IPS-11a (cell line): ENCODE data around the gene HRAS.

ENCODE experiments used
- H3K4me3 ChIP-seq: one replicate; pipeline ENCODE4 v1.5.1; 2013; ENCODE audit warnings: low read depth, low read length, control low read depth

Gene HRAS

DNA sequence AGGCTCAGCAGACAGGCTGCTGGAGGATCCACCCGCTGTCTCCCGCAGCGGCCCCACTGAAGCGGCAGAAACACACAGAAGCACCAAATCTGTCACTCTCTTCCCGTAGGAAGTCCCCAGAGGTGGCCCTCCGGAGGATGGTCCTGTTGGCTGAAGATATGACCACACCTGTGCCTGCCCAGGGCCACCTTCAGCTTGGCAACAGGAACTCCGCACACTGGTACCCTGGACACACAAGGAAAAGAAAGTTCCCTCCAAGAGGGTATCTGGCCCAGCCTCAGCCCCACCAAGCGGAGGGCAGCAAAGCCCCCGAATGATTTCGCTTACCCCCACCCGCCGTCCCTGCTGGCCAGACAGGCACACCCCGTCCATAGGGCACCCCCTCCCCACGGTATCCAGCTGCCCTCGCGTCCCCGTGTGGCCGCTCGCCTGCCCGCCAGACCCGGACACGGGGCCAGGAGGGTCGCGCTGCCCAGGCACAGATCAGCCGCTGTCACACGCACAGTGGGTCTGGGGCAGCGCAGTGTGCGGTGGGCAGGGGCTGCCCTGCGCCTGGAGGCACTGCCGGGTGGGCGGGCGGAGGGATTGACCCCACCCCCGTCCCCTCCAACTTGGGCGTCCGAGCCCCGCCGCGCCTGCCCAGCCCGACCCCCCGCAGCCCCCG, 32.4 kb upstream of the HRAS start:
- H3K4me3 ChIP-seq = peak overlapping the region; percentile 45

DNA sequence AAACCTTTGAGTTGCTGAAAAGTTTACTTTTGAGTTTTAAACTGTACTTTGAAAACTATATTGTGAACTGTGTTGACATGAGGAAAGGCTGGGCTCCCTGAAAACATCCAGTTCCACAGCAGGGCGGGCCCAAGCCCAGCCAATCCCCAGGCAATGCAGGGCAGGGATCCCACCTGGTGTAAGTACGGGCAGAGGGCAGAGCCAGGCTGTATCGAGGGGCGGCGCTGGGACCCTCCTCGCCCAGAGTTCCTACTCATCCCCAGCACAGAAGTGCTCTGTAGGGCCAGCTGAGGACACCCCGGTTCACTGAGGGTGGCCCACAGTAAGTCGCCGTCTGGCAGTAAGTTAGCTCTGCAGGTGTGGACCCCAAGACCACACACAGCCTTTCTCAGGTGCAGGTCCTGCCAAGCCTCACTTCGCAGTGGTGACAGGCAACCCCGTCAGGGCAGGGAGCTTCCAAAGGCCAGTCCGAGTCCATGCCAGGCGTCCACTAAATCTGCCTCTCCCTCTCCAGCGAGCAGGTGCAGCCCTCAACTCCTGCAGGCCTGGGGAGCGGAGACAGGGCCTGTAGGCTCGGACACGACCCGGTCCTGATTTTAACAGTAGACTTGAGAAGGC, 31.7 kb upstream of the HRAS start:
- no peak overlapping the region for H3K4me3 ChIP-seq

DNA sequence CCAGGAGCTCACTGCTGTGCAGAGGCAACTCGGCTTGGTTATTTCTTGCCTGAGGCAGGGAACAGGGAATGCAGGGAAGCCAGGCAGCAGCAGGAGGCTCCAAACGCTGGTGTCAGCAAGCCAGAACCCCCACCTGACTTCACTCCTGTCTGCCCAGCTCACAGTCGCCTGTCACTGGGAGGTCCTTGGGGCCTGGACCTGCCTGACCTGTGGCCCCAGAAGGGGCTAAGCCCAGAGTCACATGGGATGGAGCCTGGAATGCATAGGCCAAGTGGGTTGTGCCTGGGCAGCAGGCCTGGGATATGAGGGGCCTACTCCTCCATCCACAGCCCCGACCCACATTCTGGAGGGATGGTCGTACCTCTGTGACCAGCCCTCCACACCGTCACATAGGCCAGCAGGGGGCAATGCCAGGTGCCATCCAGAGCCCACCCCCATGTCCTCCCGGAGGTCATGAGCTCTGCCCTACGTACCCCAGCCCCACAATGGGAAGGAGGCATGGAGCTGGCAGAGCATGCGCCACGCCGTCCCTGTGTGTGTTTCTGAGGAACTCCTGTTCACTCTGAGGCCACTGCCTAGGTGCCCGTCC, 30.6 kb upstream of the HRAS start:
- no peak overlapping the region for H3K4me3 ChIP-seq

DNA sequence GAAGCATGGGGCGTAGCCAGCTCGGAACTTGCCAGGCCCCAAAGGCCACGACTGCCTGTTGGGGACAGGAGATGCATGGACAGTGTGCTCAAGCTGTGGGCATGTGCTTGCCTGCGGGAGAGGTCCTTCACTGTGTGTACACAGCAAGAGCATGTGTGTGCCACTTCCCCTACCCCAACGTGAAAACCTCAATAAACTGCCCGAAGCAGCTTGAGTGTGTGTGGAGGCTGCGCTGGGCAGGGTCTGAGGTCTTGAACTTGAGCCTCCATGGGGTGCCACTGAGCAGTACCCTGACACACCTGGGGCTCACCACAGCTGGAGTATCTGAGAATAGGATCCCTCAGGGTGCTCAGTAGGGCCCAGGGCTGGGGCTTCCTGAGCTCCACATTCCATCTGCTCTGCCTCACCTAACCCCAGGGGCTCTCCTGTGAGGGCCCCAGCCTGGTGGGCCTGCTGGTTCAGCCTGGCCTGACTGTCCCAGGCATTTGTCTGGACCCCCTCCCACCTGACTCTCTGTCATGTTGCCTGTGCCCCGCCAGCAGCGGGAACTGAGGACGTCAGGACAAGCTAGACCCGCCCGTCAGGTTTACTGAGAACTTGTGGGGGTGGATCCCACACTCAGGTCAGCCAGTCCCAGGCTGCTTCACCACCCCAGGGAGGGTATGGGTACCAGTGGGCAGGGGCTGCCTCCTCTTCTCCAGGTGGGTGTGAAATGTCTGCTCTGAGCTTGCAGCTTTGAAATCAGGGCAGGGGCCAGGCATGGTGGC, 28.6 kb upstream of the HRAS start:
- H3K4me3 ChIP-seq = no peak overlapping the region

DNA sequence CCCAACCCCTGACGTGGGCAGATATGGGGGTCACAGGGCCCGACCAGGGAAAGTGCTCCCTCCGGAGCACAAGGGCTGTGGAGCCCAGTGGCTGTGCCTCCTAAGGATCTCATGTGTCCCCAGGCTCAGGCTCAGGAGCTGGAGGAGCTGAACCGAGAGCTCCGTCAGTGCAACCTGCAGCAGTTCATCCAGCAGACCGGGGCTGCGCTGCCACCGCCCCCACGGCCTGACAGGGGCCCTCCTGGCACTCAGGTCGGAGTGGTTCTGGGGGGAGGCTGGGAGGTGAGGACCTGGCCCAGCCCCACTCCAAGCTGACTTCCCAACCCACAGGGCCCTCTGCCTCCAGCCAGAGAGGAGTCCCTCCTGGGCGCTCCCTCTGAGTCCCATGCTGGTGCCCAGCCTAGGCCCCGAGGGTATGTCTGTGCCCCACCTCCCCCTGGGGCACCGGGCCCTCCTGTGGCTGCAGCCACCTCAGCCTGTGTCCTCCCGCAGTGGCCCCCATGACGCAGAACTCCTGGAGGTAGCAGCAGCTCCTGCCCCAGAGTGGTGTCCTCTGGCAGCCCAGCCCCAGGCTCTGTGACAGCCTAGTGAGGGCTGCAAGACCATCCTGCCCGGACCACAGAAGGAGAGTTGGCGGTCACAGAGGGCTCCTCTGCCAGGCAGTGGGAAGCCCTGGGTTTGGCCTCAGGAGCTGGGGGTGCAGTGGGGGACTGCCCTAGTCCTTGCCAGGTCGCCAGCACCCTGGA, 27.9 kb upstream of the HRAS start:
- H3K4me3 ChIP-seq = no peak overlapping the region

DNA sequence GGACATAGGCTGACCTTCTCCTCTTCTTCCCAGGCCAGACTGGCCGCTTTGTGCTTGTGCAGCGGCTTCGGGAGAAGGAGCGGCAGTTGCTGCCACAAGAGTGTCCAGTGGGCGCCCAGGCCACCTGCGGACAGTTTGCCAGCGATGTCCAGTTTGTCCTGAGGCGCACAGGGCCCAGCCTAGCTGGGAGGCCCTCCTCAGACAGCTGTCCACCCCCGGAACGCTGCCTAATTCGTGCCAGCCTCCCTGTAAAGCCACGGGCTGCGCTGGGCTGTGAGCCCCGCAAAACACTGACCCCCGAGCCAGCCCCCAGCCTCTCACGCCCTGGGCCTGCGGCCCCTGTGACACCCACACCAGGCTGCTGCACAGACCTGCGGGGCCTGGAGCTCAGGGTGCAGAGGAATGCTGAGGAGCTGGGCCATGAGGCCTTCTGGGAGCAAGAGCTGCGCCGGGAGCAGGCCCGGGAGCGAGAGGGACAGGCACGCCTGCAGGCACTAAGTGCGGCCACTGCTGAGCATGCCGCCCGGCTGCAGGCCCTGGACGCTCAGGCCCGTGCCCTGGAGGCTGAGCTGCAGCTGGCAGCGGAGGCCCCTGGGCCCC, 26.8 kb upstream of the HRAS start:
- H3K4me3 ChIP-seq = no peak overlapping the region

DNA sequence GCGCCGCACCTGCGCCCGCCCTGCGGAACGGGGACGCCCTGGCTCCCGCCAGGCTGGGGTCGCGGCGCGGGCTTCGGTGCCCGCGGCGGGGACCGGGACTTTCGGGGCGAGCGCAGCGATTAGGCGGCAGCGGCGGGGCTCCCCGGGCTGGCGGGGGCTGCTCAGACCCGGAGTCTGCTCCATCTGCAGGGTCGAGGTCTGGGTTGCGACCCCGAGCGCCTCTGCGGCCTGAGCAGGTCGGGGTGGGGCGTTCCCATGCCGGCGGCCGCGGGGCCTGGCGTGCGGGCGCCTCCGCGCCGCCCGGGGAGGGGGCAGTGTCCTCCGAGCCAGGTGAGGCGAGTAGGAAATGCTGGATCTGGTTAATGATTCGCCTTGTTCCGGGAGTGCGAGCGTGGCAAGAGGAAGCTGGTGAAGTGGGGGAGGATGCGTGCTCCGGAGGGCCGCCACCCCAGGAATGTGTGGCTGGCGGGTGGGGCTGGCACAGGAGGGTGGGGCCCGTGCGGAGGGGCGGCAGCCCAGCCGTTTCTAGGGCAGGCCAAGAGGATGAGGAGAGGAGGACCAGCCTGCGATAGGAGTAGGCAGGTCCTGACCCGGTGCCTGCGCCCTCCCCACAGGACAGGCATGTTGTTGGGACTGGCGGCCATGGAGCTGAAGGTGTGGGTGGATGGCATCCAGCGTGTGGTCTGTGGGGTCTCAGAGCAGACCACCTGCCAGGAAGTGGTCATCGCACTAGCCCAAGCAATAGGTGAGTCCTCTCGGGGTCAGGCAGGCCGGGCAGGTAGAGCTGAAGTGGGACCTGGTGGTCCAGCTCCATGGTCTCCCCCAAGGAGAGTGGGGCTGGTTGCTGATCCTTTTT, 26.0 kb upstream of the HRAS start:
- H3K4me3 ChIP-seq = peak overlapping the region; percentile 65

DNA sequence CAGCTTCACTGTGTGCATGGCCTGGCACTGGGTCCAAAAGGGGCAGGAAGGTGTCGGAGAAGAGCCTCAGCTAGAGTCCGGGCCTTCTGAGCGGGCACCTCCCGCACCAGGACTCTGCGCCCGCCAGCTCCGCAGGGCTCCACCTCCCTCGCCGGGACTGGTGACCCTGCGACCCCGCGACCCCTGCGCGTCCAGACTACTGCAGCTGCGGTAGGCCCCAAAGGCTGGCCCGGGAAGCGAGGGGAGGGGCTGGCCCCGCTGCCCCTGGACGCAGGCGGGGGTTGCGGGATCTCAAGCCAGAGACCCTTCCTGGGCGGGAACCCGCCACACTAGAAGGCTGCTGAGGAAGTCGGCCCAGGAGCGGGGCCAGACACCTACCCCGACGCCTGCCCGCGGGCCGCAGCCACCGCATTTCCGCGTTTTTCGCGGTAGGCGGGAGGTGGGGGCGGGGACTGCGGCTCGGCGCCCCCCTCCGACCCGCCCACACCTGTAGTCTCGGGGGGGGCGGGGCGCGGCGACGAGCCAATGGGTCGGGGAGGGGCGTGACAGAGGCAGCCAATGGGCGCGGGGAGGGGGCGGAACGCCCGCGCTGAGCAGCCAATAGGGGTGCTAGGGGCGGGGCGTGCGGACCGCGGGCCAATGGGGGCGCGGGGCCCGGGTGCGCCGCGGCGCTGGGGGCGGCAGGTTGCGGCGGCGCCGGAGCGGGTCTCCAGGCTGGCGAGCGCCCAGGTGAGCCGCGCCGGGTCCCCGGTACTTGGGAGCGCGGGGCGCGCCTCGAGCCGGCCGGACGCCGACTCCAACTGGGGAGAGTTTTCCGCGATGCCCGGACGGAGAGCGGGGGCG, 25.1 kb upstream of the HRAS start, which contains the start of the genes LMNTD2 and RASSF7:
TSS of gene LMNTD2 (minus strand) at position 434 of the 843 bp plus-strand sequence. CDS start at position 412, 22 bp downstream.
TSS of gene RASSF7 (plus strand) at position 666 of the 843 bp plus-strand sequence. CDS start 799 bp downstream, outside the sequence.
- H3K4me3 ChIP-seq = peak within 1 kb of the TSS; percentile 65

DNA sequence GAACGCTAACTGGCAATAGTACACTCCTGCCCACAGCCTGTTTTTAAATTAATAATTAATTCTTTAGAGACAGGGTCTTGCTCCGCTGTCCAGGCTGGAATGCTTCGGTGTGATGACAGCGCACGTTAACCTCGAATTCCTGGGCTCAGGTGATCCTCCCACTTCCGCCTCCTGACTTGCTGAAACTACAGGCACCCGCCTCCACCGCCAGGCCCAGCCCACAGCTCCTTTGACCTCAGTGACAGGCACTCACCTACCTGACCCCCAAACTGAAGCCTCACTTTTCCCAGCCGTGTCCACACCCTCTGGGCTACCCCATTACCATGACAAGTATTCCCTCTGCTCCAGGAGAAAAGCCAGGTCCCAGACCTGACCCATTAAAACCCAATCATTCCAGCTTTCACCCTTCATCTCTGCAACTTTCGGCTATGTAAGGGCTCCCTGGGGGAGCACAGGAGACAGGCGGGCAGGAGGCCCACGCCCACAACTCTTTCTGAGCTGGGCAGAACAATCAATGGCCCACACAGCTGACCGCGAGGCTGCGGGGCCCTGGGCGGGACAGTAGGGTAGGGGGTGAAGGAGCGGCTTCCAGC, 24.4 kb upstream of the HRAS start:
- peak overlapping the region; percentile 40 for H3K4me3 ChIP-seq

DNA sequence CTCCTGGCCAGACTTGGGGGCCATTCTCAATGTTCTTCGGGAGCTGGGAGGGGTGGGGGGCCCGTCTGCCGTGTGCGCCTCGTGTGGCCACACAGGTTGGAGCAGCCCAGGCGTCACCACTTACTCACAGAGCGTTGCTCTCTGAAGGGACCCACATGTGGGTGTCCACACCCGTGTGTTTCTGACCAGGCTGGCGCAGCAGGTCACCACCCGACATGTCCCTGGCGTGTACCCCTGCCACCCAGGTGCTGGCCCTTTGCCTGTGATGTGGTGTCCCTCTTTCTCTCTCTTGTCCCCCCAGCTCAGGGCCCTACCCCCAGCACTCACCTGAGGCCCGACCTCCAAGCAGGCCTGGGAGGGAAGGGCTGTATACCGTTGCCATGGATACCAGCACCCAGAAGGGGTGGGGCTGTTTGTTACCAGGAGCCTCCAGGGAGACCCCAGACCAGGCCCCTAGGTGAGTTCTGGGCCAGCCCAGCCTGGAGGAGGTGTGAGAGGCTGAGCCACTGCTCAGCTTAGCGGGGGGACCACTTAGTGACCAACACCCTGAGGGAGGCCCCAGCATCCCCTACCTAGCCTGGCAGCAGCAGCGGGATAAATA, 23.7 kb upstream of the HRAS start:
- H3K4me3 ChIP-seq = no peak overlapping the region

DNA sequence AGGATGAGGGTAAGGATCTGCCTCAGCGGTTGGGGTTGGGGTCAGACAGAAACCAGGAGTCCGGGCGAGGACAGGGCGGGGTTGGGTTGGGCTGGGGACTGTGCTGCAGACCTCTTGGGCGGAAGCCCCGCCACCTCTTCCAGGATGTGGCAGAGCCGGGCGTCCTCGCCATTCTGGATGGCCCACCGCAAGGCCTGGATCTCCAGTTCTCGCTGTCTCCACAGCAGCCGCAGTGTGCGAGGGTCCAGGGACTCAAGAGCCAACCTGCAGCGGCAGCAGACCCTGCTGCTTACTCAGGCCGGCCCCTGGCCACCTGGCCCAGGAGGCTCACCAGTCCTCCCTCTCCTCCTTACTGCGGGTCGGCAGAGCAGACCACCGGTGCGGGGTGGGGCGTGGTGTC, 23.1 kb upstream of the HRAS start:
- no peak overlapping the region for H3K4me3 ChIP-seq

DNA sequence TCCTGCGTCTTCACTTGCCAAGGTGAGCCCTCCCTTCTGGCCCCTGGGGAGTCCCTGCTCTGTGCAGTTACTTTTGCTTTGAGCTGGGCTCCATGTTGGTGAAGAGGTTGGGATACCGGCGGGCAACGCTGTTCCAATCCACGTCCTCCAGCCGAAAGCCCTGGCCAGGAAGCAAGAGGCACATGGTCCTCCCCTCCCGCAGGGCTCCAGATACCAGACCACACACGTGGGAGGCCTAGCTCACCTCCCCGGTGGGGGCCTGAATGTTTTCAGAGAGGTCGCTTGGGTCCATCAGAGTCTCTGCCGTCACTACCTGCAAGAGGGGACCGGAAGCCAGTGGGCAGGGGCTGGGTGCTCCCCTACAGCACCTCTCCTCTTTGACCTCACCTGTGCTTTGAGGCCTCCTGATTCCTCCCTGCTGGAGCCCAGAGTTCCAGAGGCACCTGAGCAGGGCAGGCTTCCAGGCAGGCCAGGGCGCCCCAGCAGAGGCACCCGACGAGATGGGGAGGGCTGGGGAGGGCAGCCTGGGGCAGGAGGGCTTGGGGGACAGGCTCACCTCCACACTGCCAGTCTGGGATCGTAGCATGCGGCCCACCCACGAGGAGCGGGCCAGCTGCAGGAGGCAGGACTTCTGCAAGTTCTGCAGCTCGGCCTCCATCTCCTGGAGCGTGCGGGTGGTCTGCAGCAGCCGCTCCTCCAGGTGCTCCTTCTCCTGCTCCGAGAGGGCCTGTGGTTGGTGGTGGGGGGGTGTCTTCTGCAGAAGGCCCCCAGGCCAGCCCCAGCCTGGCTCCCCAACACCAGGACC, 22.2 kb upstream of the HRAS start:
- H3K4me3 ChIP-seq = no peak overlapping the region

DNA sequence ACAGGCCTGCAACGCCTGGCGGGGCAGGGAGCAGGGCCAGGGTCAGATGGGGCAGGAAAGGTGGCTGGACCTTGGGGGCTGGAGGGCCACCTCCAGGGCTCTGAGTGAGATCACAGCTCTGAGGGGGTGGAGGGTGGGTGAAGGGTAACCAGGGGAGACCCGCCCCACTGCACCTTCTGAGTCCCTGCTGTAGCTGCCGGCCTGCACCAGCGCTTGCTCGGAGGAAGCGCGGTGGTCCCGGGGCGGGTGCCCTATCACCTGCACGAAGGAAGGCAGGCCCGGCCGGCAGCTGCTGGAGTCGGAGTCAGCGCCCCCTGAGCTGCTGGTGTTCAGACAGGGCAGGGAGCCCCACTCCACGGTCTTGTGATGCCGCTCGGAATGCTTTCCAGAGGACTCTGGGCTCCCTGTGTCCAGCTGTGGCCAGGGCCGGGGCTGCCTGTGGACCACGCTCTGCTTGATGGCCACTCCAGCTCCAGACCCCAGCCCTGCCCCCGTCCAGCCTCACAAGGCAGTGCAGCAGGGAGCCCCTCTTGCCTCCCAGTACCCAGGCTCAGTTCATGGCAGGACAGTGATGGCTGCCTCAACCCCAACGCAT, 21.4 kb upstream of the HRAS start:
- no peak overlapping the region for H3K4me3 ChIP-seq

DNA sequence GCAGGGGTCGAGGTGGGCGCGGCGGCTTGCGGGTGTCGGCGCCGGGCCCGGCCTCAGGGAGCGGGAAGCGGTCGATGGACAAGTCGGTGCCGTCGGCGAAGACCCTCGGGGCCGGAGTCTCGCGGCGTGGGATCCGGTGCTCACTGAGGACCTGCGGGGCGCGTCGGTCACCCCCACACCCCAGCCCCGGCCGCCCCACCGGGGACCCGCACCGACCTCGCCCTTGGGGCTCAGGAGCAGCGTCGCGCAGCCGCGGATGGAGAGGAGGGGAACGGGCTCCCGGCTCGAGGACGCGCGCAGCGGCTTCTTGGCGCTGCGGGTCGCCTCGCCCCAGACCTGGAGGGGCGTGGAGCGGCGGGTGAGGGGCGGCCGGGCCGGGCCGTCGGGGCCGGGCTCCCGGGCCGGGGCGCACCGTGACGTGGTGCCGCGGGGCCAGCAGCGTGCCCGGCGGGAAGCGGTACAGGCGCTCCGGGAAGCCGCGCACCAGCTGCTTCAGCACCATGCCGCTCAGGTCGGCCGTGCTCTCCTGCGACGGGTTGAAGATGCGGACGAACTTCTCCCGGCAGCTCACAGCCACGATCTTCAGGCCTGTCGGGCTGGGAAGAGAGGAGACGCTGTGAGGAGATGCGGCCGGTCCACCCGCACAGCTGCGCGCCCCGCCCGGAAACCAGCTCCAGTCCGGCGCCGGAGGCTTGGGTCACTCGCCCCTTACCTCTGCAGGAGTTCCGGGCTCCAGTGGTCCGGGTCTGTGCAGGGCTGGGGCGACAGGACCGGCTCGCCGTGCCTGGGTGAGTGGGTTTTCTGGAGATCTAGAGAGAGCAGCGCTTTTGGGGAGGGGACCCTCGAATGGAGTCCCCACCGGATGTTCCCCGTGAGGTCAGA, 20.6 kb upstream of the HRAS start:
- H3K4me3 ChIP-seq = peak overlapping the region; percentile 53

DNA sequence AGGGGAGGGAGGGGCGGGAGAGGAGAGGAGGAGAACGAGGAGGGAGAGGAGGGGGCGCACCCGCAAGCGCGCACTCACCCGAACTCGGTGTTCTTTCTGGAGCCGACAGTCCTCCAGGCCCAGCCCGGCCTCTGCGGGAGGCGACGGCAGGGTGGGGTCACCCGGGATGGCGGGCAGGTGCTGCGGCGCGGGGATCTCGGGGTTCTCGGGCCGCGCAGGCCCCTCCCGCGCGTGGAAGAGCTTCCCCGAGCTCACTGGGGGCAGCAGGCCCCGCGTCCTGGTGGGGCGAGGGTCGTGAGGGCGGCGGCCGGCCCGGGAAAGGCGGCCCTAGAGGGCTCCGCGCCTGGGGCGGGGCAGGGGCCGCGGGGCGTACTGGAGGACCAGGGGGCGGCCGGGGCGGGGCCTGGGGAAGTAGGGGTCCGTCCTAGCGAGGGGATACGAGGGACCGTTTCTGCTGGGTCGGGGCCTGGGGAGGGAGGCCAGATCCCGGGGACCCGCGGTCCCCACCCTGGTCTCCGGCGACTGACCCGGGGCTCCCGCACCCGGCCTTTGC, 19.9 kb upstream of the HRAS start:
- peak overlapping the region; percentile 53 for H3K4me3 ChIP-seq
